ENCODE data around the gene STOM. TPM values are rescaled to one million over a fixed set of nuclear protein-coding genes. Genes with fewer than 3 reads are reported as not detected.

The STOM gene
- total and polyA plus RNA-seq, 2 donors (not counting 1 experiment from before 2014, with no cell fraction given): 2.7 to 6.1 TPM

- ATAC-seq (ENCODE audit: low read depth) (no peak), DNase-seq (no peak)
- Mint-ChIP-seq H3K4me3 (no peak overlapping the region), H3K4me1 (peaks cover 2% of the 10 kb centered on the region), H3K27me3 (peaks cover under 1% of the 10 kb centered on the region), H3K27ac (no peak overlapping the region), H3K9me3 (ENCODE audit: insufficient read depth) (no peaks in the 10 kb centered on the region)
- POLR2A ChIA-PET: no interaction called here
- 97% methylated on average over 10 of the region's 13 CpGs for WGBS (ENCODE audit: insufficient coverage)
- CTCF ChIA-PET: interaction anchor here (1.5 to 1.7 kb wide), 3 partner anchors 11 to 94 kb away, joined by 4 to 6 read pairs (median 5); no protein-coding TSS in a partner anchor
- peaks cover 0 to 5% (median 2%) of the 10 kb centered on the region in 4 experiments for H3K27me3 ChIP-seq (replicated peaks in 1 of 4; ENCODE audit: control extremely low read depth in 1 of 4, control insufficient read depth in 3 of 4, insufficient read depth in 4 of 4, low read length in 3 of 4)
- no peak overlapping the region for H2AFZ ChIP-seq (ENCODE audit: insufficient read depth, low read depth, low read length, poor library complexity, severe bottlenecking)
- TF ChIP-seq EZH2 (IDR thresholded peaks at IDR 0.05; ENCODE audit: borderline replicate concordance, insufficient read depth, low read depth, low read length, poor library complexity, severe bottlenecking) (no peak), CTCF (IDR thresholded peaks at IDR 0.05) (no peak)
- peaks cover 2% of the 10 kb centered on the region for H3K79me2 ChIP-seq (ENCODE audit: control insufficient read depth, insufficient read depth, low read length)
- intact Hi-C loops (cut with micrococcal nuclease): no loop called here
- no peaks in the 10 kb centered on the region for H4K20me1 ChIP-seq (ENCODE audit: control insufficient read depth, insufficient read depth, low read length, poor library complexity, severe bottlenecking)
- peaks cover 0 to 25% of the 10 kb centered on the region in 2 experiments for H3K36me3 ChIP-seq (replicated peaks in 1 of 2; ENCODE audit: control extremely low read depth in 1 of 2, control insufficient read depth in 1 of 2, extremely low read depth in 1 of 2, insufficient read depth in 2 of 2, low read length in 1 of 2)
- no peak overlapping the region for H3K9ac ChIP-seq (ENCODE audit: low read length)
- peaks cover 2 to 5% of the 10 kb centered on the region in 2 donors for H3K4me1 ChIP-seq (ENCODE audit: control insufficient read depth in 2 of 2, insufficient read depth in 2 of 2, low read length in 2 of 2)
- peaks cover 0 to 4% (median 0%) of the 10 kb centered on the region in 3 donors for H3K9me3 ChIP-seq (ENCODE audit: control extremely low read depth in 1 of 3, control insufficient read depth in 2 of 3, insufficient read depth in 1 of 3, low read length in 2 of 3)
- no peak overlapping the region for H3K4me2 ChIP-seq (replicated peaks; ENCODE audit: low read depth, low read length, poor library complexity, severe bottlenecking)
- no peak overlapping the region for H3K27ac ChIP-seq (ENCODE audit: low read length in 2 of 2)
- H3K4me3 ChIP-seq (ENCODE audit: control extremely low read depth in 1 of 5, extremely low read depth in 1 of 5, insufficient read depth in 1 of 5, low read depth in 2 of 5, low read length in 4 of 5): no peak overlapping the region
These were observed 64.6 kb downstream of the STOM start for GRCh38 chr9:121305269-121305994.

GRCh38 chr9:121304707-121305106, 65.3 kb downstream of the STOM start:
- Histone ChIP-seq H3K4me3 (ENCODE audit: control extremely low read depth in 1 of 5, extremely low read depth in 1 of 5, insufficient read depth in 1 of 5, low read depth in 2 of 5, low read length in 4 of 5) (no peak overlapping the region), H3K9me3 (ENCODE audit: control extremely low read depth in 1 of 3, control insufficient read depth in 2 of 3, insufficient read depth in 1 of 3, low read length in 2 of 3) (peaks cover 0 to 4% (median 0%) of the 10 kb centered on the region in 3 donors), H3K79me2 (ENCODE audit: control insufficient read depth, insufficient read depth, low read length) (peaks cover 6% of the 10 kb centered on the region), H2AFZ (ENCODE audit: insufficient read depth, low read depth, low read length, poor library complexity, severe bottlenecking) (no peak overlapping the region), H3K27me3 (replicated peaks in 1 of 4; ENCODE audit: control extremely low read depth in 1 of 4, control insufficient read depth in 3 of 4, insufficient read depth in 4 of 4, low read length in 3 of 4) (peaks cover 0 to 5% (median 2%) of the 10 kb centered on the region in 4 experiments), H3K36me3 (replicated peaks in 1 of 2; ENCODE audit: control extremely low read depth in 1 of 2, control insufficient read depth in 1 of 2, extremely low read depth in 1 of 2, insufficient read depth in 2 of 2, low read length in 1 of 2) (peaks cover 0 to 23% of the 10 kb centered on the region in 2 experiments), H3K4me1 (ENCODE audit: control insufficient read depth in 2 of 2, insufficient read depth in 2 of 2, low read length in 2 of 2) (peaks cover 8 to 11% of the 10 kb centered on the region in 2 donors), H3K4me2 (replicated peaks; ENCODE audit: low read depth, low read length, poor library complexity, severe bottlenecking) (no peak overlapping the region), H3K27ac (ENCODE audit: low read length in 2 of 2) (no peak overlapping the region), H3K9ac (ENCODE audit: low read length) (no peak overlapping the region), H4K20me1 (ENCODE audit: control insufficient read depth, insufficient read depth, low read length, poor library complexity, severe bottlenecking) (no peaks in the 10 kb centered on the region)
- ChIA-PET CTCF (interaction anchor here (0.6 to 1.6 kb wide), 2 partner anchors 95 to 511 kb away, joined by 4 read pairs; no protein-coding TSS in a partner anchor), POLR2A (no interaction called here)
- whole genome bisulfite sequencing (ENCODE audit: insufficient coverage): 100% methylated on average over 1 of the region's 1 CpG
- no peak overlapping the region for H3K4me3 Mint-ChIP-seq
- no peaks in the 10 kb centered on the region for H3K9me3 Mint-ChIP-seq (ENCODE audit: insufficient read depth)
- H3K4me1 Mint-ChIP-seq: peaks cover 7% of the 10 kb centered on the region
- DNase-seq (no peak), ATAC-seq (ENCODE audit: low read depth) (no peak)
- no peak for TF ChIP-seq CTCF (IDR thresholded peaks at IDR 0.05)
- TF ChIP-seq EZH2 (IDR thresholded peaks at IDR 0.05; ENCODE audit: borderline replicate concordance, insufficient read depth, low read depth, low read length, poor library complexity, severe bottlenecking): no peak
- H3K27ac Mint-ChIP-seq: no peak overlapping the region
- intact Hi-C loops (cut with micrococcal nuclease): no loop called here
- peaks cover 4% of the 10 kb centered on the region for H3K27me3 Mint-ChIP-seq

Data from B cell (primary cell).